GM19035 (cell line): ENCODE results near the gene MAP4K1.
"Not testable (repeated sequence)": the region's sequence is repeated elsewhere in the genome, so short reads cannot be mapped to it uniquely, and the experiment has no call there.

Experiments used
- ATAC-seq: cut with Tn5 transposase; IDR thresholded peaks from one replicate; pipeline ENCODE4 v1.9.1; 2021; ENCODE audit not compliant: unreplicated experiment

MAP4K1 gene

DNA sequence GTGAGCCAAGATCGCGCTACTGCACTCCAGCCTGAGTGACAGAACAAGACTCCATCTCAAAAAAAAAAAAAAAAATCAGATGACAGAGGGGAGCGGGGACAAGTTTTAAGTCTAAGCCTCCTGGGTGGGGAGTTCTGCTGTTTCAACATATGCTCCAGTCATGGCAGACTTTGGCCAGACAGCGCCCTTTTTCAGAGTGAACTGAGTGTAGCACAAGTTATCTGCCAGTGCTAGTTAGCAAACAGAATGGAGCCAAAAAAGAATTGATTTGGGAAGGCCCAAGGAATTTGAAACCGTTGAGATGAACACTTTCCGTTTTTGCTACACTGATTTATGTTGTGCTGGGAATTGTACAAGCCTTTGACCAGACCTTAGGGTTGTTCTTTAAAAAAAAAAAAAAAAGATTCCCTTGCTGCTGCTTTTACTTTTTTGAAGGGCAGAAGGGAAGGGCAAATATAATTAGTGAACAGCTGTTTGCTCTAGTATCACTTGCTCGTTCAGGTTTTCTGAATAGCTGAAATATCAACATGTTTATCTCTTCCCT lies 35.3 kb upstream of the MAP4K1 start:
- no peak for ATAC-seq

DNA sequence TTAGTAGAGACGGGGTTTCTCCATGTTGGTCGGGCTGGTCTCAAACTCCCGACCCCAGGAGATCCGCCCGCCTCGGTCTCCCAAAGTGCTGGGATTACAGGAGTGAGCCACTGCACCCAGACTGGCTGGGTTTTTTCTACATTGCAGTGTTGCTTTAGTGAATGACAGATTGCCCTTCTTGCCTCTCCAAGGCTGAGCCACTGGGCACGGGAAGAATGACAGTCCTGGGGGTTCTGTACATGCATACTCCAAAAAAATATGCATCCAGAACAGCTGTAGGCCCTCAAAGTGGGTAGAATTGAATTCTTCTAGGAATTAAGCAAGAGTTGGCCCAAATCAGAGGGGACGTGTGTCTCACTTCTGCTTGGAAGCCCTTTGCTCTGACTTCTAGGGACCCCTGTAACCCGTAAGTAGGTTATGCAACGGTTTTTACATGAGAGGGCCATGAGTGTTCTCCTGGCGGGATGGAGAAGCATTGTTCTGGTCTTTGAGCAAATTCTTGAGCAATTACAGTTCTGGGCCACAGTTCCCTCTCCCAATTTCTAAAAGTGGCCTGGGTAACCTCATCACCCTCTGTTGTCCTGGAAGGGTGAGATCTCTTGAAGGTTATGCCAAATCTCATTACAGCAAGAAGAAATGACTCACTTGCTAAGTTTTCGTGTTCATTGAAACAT lies 33.3 kb upstream of the MAP4K1 start:
- no peak for ATAC-seq

DNA sequence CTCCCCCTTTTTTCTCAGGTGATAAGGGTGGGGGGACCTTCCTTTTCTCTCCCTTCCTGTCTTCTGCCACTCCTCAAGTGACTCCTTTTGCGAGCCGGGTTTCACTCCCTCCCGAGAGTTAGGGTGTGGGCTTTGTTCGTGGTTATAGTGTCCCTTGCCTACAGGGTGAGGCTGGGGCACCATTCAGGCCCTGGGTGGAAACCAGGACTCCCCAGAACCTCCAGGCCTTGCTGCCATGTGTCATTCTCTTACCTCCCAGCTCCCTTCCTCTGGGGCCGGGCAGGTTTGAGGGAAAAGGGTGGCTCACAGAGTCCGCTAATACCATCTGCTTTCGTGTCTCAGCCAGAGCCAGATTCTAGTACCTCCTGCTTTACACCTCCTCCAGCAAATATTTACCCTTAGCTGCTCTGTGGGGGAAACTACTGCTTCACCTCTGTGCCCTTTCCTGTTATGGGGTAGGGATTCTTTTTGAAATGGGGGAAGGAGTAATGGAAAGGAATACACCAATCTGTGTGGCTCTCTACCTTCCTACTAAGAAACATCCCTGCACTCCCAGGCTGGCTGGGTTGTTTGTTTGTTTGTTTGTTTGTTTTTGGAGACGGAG lies 32.5 kb upstream of the MAP4K1 start:
- ATAC-seq = no peak

DNA sequence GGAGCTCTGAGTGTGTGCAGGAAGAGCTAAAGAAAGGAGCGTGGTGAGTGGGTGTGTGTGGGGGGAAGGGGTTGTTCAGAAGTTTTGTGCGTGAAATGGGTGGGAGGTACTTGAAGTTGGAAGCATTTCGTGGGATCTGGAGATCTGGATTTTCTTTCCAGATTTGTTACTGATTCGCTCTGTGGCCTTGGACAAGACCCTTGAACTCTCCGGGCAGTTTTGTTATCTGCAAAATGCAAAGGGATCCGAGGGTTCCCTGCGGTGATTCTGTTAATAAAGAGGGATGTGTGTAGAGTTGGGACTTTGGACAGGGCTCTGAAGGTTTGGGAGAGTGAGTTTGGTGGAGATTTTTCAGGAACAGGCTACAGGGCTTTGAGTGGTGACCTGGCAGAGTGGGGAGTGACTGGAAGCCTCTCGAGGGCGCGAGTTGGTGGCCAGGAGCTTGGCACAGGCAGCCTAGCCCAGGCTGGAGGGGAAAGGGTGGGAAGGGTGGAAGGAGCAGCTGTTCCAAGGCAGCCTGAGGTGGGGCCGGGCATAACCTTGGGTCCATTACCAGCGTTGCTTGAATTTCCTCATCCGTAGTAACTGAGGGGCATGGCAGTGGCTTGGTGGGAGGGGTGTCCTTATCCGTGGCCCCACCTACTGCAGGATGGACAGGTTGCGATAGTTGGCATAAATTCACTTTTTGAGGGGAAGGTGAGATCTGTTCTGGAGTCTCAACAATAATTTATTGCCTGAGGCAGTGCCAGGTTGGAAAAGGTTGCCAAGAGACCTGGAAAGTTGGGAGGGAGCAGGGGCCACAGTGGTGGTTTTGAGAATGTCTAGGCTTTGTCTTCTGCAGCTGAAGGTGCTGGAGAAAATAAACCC lies 31.8 kb upstream of the MAP4K1 start:
- no peak for ATAC-seq

DNA sequence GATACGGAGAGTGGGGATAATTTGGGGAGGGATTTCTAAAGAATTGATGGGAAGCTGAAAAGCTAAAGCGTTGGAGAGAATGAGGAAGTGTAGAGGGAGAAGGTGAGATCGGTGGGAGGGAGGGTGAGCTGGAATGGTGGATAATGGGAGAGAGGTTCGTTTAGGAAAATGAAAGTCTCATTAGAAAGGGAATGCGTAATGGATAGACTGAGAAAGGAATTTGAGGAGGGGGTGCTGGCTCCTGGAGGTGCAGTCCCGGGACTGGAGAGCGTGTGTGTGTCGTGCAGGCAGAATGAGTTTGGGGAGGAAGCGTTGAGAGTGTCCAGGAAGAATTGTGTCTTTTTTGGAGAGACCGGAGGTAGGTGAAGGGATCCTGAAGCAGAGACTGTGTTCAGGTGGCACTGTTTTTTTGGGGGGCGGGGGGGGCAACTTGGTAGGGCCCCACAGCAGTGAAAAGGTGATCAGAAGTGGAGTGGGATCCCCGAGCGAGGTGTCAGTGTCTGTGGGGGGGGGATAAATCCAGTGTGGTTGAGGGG lies 31.1 kb upstream of the MAP4K1 start:
- no peak for ATAC-seq

DNA sequence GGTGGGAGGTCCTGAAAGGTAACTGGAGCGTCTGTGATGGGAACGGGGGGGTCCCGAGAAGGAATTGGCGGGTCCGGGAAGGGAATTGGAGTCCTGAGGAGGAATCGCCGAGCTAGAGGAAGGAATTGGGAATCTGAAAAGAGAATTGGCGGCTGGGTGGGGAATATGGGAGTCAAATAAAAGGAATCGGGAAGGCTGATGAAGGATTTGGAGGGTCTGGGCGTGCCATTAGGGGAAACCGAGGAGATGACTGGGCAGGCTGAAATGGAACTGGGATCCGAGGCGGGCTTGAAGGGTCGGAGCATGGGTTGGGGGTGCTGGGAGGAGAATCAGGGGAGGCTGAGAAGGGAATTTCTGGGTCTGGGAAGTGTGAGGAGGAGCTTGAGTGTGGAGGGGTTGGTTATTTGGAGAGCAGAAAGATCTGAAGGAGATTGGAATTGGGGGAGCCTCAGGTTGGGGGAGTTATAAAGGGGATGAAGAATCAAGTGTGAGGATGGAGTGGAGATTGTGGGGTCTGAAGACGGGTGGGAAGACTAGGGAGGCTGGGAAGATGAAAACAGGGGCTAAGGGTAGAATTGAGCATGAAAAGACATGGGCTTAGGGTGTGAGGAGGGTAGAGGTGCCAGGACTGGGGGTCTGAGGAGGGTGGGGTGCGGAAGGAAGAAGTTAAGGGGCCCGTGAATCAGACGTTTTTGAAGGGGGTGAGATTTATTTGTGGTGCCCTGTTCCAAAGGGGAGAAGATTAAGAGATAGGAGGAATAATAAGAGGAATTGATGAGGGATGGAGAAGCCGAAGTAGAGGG lies 30.4 kb upstream of the MAP4K1 start:
- no peak for ATAC-seq

DNA sequence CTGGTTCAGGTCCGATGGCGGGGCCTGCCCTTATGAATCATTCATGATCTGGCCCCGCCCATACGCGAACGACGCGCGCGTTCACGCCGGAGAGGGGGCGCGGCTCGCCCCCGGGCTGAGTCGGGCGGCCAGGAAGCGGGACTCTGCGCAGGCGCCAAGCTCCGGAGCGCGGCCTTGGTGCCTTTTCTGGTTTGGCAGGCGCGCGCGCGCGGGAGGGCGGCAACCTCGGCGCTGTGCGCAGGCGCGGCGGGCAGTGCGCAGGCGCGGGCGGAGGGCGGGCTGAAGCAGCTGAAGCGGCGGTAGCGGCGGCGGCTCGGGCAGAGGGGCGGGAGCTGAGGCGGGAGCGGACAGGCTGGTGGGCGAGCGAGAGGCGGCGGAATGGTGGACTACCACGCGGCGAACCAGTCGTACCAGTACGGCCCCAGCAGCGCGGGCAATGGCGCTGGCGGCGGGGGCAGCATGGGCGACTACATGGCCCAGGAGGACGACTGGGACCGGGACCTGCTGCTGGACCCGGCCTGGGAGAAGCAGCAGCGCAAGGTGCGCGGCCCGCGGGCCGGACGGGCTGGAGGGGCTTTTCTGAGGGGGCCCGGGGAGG lies 29.7 kb upstream of the MAP4K1 start, which contains the start of gene ACTN4:
Gene ACTN4 (plus strand): TSS at position 282 of the 598 bp plus-strand sequence. CDS start 97 bp downstream, at position 379.
- ATAC-seq = peak; percentile 90

DNA sequence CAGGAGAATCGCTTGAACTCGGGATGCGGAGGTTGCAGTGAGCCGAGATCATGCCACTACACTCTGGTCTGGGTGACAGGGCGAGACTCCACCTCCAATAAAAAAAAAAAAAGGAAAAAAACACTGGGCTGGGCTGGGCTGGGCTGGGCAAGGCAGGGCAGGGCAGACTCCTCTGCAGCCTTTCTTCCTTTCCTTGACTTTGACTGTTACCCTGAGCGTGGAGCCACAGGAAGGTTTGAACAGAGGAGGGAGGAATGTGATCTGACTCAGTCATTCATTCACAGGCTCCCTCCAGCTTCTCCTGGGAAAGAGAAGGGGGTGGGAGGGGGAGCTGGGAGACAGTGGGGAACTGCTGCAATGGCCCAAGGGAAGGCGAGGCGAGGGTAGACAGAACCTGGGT lies 27.0 kb upstream of the MAP4K1 start:
- no peak for ATAC-seq

DNA sequence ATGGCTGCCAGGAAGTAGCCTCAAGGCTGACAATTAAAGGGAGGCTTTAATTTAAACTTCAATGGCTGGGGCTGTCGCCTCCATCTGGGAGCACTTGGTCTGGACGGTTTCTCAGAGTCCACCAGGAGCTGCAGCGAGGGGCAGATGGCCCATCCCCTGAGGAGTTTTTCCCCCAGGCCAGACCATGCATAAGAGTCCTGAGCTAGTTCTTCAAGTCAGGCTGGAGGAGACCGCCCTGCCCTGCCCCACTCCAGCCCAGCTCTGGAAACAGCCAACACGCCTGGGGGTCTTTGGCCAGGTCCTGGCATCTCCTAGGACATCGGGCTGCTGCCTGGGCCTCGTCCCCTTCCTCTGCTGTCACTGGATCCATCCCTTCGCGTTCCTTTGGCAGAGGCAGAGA lies 24.4 kb upstream of the MAP4K1 start:
- no peak for ATAC-seq

DNA sequence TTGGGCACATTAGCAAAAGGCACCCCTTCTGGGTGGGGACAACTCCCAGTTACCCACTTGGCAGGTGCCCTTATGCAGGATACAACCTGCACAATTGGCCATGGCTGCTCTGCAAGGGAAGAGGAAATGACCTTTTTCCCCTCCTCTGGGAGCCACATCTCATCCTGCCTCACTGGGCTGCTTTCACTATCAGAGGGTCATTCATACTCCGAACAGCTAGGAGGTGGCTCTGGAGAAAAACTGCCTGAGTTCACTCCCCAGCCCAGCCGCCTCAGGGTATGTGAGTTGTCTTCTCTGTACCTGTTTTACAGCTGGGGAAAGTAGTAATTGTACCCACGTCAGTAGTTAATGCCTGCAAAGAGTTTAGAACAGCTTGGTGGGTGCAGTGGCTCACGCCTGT lies 22.6 kb upstream of the MAP4K1 start:
- ATAC-seq = no peak

DNA sequence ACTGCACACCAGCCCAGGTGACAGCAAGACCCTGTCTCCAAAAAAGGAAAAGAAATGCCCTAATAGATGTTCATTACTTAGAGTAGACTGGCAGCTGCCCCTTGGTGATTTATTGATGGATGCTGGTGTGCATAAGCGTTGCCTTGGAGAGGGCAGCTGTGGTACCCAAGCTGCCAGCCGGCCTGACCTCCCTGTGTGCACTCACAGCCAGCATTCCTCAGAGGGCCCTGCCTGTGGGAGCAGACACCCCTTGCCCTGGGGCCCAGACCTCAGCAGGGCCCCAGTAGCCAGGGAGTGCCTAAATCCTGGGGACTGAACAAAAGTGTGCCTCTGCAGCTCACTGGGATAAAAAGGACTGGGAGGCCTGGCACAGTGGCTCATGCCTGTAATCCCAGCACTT lies 21.9 kb upstream of the MAP4K1 start:
- ATAC-seq = no peak

DNA sequence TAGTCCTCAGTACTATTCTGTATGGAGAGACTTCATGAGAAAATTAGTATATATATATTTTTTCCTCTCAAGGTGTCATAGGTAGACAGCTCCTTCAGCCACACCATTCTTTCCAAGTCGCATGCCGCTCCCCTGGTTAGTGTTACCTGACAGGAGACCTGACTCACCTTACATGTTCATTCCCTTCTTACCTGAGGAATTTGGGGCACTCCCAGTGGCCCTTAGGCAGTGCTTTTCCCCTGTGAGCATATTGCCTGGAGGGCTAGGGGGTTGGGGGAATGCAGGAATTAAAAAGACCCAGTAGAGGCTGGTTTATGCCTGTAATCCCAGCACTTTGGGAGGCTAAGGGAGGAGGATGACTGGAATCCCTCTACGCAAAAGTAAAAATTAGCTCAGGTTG lies 20.7 kb upstream of the MAP4K1 start:
- ATAC-seq = no peak

DNA sequence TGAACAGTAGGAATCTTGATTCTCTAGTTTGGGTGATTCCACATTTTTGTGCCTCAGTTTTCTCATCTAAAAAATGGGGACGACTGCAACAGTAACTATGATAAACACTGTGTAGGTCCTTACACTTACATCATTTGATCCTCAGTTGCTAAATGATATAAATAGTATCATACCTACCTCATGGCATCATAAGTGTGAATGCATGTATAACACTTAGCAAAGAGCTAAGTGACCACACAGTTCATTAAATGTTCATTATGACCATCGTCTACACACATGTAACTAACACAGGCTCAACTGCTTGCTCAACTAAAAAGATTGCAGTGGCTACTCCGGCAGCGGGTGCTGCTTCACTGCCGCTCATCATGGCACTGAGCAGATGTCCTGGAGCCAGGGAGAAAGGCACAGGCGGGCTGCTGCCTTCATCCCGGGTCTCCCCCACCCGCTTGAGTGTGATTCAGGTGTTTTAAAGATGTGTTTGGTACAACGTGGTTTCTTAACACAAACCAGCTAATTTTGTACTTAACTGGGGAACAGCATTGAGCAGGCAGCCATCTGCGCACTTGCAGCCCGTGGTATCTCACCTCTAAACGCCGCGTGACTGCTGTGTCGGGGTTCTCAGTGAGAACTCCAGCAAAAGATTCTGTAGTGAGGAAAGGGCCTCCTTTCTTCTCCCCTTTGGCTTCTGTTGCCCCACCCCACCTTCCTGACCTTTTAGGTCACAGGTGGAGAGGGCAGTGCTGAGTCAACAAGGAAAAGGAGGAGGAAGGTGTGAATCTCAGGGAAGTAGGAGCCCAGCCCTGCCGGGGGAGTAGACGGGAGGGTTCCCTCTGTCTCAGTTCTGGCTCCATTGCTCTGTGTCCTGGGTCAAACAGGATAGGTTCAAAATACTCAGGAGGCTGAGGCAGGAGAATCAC lies 18.0 kb upstream of the MAP4K1 start:
- ATAC-seq = no peak

DNA sequence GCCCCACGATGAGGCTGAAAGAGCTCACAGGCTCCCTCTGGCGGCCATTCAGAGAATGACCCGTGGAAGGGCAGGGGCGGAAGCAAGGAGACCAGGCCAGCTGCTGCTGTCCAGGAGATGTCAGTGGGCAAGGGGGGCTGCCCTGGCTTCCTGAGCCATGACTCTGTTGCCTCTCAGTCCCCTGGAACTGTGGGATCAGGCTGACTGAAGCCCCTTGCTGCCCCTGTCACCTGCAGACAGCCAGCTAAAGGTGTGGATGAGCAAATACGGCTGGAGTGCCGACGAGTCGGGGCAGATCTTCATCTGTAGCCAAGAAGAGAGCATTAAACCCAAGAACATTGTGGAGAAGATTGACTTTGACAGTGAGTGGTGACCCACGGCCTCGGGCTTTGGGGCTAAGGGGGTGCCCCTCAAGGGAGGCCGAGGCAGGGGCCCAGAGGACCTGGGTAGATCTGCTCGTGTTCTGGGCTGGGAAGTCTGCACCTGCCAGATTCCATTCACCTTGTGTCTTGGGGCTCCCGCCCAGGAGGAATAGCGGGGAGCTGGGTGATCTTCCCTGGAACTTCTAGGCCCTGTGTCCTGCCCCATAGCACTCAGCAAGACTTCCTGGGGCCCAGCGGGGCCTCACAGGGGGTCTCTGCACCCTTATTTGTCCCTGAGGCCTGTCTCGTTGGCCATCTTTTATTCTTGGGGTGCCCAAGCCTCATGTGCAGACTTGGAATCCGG lies 17.2 kb upstream of the MAP4K1 start:
- no peak for ATAC-seq

DNA sequence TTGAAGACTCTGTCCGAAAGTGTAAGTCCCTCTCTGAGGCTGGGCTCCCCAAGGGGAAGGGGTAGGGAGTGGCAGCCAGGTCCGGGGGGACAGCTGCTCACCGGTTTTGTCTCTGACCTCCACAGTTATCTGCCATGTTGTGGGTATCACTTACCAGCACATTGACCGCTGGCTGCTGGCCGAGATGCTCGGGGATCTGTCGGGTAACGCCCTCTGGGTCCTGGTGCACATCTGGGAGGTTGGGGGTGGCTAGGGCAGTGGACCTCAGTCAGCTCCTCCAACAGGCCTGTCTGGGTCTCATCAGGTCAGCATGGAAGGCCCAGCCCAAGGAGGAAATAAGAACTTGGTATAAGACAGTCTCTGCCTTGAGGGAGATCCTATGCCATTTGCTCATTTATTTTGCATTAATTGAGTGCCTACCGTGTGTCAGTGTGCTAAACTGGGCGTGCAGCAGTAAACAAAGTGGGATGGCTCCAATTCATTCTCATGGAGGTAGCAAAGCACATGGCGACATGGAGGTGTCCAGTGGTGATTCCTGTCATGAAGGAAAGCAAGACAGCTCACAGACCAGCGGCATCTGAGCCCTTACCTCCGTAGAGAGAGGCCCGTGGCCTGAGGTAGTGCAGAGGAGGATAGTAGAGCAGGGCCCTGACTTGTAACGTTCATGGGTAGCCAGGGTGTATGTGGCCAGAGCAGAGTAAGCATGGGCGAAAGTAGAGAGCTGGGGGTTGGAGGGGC lies 14.9 kb upstream of the MAP4K1 start:
- no peak for ATAC-seq

DNA sequence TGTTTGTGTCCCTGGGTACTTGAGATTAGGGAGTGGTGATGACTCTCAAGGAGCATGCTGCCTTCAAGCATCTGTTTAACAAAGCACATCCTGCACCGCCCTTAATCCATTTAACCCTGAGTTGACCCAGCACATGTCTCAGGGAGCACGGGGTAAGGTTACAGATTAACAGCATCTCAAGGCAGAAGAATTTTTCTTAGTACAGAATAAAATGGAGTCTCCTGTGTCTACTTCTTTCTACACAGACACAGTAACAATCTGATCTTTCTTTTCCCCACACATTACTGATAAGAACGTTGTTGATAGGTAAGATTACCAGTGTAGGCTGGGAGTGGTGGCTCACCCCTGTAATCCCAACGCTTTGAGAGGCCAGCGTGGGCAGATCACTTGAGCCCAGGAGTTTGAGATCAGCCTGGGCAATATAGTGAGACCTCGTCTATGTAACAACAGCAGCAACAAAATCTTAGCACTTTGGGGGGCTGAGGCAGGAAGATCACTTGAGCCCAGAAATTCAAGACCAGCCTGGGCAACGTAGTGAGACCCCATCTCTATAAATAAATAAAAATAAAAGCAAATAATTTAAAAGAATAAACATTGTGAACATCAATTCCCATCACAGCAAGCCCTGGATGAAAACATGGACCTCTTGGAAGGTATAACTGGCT lies 14.2 kb upstream of the MAP4K1 start:
- not testable (repeated sequence) for ATAC-seq

DNA sequence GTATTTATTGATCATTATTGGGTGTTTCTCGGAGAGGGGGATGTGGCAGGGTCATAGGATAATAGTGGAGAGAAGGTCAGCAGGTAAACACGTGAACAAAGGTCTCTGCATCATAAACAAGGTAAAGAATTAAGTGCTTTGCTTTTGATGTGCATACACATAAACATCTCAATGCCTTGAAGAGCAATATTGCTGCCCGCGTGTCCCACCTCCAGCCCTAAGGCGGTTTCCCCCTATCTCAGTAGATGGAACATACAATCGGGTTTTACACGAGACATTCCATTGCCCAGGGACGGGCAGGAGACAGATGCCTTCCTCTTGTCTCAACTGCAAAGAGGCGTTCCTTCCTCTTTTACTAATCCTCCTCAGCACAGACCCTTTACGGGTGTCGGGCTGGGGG lies 13.5 kb upstream of the MAP4K1 start:
- ATAC-seq = not testable (repeated sequence)
